Eye (tissue), 1 donor: ENCODE measurements around the gene PDZD2.
"Not testable (repeated sequence)": the region's sequence is repeated elsewhere in the genome, so short reads cannot be mapped to it uniquely, and the experiment has no call there.

Experiments used
- DNase-seq: peaks from one replicate; pipeline ENCODE4 v3.0.0-alpha.2; 2015

PDZD2 gene

GRCh38 chr5:31939151-31939550 is 300.2 kb downstream of the PDZD2 start:
- DNase-seq = no peak

DNA sequence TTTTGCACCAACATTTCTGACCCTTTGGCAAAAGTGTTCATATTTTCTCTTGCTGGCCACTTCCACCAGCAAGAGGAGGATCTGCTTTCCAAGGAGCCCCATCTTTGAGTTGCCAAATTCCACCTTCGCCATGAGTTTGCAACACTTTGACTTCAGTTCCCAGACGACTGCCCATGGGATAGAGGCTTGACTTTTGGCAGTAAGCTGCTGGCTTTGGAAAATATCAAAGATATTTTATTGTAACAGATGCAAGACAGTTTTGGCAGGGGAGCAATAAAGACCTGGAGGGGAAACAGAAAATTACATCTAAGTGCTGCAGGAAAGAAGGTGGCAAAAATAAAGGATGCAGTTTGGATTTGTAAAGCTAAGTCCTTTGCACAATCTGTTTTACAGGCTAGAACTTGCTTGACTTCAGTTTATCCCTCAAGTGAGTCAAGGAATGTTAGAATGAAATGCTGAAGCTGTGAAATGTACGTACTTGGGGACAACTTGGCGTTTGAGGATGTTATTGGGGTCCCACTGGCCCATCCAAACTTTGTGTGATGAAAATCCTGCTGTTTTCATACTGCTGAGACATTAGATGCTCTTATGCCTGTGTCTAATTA is 302.3 kb downstream of the PDZD2 start:
- DNase-seq = no peak

- DNase-seq = no peak
Observed at GRCh38 chr5:31942546-31942945, 303.6 kb downstream of the PDZD2 start.

GRCh38 chr5:31944684-31945445 is 305.9 kb downstream of the PDZD2 start:
- peak; percentile 63 for DNase-seq

DNA sequence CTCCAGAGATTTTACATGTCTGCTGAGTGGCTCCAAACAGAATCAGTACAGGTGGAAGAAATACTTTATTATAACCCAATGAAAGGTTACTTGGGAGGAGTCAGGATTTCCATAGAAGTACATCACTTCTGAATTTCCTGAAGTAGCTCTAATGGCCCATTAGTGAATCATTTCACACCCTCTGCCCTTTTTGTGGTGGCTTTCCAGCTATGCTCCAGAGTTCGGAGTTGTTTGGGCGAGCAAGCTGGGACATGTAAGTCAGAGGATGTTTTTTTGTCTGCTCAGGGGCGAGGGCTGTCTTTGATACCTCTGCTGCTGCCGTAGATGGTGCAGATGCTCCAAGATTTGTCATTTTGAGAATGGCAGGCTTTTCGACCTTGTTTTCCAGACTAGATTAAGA is 309.1 kb downstream of the PDZD2 start:
- no peak for DNase-seq

- no peak for DNase-seq
Observed at GRCh38 chr5:31952067-31952466, 313.1 kb downstream of the PDZD2 start.

DNA sequence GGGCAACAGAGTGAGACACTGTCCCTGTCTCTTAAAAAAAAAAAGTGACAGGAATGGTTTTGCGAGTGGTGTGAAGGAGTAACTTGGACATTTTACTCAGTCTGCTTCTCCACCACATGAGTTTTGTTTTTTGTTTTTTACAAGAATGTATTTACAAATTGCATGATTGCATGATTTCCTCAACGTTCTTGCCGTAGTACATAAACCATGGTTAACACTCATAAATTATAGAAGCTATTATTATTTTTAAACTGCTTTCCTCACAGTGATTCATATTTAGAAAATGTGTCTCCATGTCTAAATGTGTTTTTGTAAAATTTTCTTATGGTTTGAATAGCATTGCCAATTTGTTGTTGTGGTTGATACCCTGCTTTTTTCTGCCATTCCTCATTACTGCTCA is 315.2 kb downstream of the PDZD2 start:
- DNase-seq = no peak

- DNase-seq = no peak
Observed at GRCh38 chr5:31957151-31957550, 318.2 kb downstream of the PDZD2 start.

DNA sequence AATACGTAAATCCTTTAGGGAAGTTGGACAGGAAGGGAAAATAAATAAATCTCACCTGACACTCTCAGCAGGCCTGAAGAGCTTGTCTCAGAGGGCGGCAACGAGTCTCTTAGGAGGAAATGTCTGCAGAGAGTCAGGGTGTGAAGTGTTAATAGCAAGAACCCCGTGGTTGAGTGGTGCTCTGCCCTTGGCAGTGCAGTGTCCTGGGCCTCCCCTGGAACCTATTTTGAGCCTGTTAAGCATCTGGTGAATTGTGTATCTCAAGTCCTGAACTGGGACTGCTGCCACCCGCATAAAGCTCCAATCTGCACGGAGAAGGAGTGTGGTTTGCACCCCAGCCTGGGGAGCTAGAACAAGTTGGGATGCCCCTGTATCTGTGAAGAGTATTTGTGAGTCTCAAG is 323.4 kb downstream of the PDZD2 start:
- DNase-seq = no peak

DNA sequence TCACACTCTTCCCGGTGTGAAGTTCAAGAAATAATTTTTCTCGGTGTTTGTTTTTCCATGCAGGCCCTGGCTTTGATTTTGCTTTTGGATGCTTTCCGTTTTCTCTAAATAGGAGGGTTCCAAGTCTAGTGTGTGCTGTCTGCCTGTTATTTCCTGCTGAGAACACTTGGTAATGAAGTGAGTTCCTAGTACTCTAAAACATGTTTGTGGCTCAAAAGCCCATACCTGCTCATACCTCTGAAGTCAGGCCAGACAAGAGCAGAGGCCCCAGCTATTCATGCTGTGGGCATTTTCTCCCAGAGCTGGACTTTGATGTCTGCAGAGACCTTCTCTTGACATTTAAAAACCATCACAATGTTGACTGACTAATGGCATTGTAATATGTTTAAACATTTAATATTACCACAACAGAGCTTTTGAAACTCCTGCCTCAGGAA is 324.0 kb downstream of the PDZD2 start:
- peak; percentile 13 for DNase-seq

- DNase-seq = no peak
Observed at GRCh38 chr5:31963358-31964006, 324.6 kb downstream of the PDZD2 start.

DNA sequence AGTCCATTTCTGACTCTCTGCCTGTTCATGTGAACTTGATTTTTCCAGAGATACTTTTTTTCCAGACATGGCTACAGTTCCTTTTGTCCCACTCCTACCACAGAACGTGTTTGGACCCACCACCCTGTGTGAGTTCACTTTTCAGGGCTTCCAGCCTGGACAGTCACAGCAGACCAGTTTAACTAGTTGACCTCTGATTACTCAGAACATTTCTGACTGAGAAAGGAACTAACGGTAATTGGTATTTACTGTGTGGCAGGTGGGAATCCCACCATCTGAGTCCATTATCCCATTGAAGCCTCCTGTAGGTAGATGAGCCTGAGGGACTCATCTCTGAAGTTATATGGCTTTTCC is 325.1 kb downstream of the PDZD2 start:
- DNase-seq = no peak

- no peak for DNase-seq
Observed at GRCh38 chr5:31965227-31965626, 326.3 kb downstream of the PDZD2 start.

GRCh38 chr5:31966936-31967335 is 328.0 kb downstream of the PDZD2 start:
- no peak for DNase-seq

DNA sequence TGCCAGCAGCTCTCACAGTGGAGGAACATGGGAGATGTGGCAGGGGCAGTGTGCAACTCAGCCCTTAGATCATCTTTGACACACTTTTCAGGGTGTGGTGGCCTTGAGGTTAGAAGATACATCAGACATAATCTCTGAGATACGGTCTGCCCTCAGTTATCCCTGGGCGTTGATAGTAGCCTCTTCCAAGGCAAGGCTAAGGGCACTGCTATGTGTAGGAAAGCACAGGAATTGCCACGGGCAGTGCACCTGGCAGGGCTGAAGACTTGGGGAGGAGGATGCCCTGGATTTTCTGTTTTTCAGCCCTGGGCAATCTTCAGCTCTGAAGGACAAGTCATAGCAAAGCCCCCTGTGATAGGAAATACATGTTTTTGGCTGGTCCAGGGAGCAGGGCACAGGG is 328.5 kb downstream of the PDZD2 start:
- DNase-seq = no peak

DNA sequence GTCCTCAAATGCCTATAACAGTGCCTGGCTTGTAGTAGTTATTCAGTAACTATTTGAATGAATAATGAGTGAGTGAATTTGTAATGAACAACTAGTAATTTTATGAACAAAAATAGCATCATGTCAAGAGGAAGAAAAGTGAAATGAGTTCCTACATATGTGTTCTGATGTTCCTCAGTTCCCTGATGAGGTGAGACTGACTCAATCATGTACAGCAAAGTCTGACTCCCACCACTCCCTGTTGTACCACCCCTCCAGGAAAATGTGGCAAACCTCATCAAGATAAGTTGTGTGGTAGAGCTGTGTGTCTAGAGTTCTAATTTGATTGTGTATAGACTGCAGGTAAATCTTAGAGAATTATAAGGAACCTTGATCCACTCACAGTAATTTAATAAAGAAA is 333.6 kb downstream of the PDZD2 start:
- DNase-seq = no peak

DNA sequence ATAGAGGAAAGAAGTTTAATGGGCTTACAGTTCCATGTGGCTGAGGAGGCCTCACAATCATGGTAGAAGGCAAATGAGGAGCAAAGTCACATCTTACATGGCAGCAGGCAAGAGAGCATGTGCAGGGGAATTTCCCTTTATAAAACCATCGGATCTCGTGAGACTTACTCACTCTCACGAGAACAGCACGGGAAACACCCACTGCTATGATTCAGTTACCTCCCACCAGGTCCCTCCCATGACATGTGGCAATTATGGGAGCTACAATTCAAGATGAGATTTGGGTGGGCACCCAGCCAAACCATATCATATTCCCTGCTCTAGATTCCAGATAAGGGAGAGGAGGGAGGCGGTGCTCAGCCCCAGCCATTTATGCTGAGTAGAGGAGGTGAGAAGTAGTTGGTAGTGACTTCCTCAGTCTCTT is 336.3 kb downstream of the PDZD2 start:
- not testable (repeated sequence) for DNase-seq

DNA sequence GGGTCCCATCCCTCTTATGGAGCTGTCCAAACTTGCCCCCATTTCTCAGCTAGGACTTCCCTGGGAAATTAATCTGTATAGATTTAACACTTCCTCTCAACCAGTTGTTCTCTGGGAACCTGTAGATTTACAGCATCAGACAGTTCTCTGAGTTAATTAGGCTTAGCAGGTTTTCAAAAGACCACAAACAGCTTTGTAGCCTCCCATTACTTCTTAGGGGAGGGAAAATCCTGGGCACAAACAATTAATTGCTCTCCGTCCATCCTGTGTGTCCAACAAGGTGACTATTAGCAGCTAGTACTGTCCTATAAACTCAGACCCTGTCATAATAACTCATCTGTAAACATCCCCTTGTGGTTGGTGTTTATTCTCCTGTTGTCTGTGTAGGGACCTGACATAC is 337.2 kb downstream of the PDZD2 start:
- DNase-seq = no peak

GRCh38 chr5:31981361-31981945 is 342.5 kb downstream of the PDZD2 start:
- no peak for DNase-seq

DNA sequence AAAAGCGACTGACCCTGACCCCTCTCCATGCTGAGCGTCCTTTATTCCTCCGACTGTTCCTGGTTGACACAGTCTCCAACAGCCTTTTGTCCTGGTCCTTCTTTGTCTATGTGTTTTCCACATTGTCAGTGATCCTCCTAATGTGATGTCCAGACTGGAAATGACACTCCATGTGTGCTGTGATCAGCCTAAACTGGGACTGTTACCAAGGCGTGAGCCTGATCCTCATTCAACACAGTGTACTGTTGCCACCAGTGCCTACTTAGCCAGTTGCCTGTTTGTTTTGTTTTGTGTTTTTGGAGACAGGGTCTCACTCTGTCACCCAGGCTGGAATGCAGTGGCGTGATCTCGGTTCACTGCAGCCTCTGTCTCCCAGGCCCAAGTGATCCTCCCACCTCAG is 343.1 kb downstream of the PDZD2 start:
- DNase-seq = no peak

GRCh38 chr5:31982621-31983020 is 343.7 kb downstream of the PDZD2 start:
- no peak for DNase-seq

DNA sequence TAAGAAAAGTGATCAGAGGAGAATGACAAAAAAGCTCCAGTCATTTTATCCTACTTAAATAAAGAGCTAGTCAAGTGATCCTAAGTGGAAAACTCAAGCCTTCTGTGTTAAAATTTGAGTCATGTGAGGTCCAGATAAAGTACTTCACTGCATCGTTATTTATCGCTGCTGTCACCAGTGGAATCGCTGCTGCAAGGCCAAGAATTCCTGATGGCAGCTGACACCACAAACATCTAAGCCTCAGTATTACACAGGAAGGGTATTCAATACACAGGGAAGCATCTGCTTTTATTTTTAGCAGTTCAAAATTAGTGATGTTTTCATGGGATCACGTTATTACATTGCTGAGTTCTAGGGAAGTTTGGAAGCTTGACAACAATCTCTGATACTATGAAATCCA is 344.9 kb downstream of the PDZD2 start:
- DNase-seq = peak; percentile 16

DNA sequence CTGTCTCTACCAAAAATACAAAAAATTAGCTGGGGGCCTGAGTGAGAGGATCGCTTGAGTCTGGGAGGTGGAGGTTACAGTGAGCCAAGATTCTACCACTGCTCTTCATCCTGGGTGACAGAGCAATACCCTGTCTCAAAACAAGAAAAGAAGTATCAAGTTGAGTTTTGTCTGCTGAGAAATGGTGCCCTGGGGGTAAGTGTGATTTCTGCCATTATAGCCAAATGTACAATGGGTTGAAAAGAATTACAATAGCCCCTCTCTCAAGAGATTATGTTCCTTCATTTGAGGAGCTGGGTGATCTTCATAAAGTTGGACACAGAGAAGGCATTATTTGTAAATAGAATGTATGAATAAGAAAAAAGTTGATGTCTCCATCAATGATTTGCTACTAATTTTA is 345.8 kb downstream of the PDZD2 start:
- DNase-seq = no peak

GRCh38 chr5:31986101-31986500 is 347.2 kb downstream of the PDZD2 start:
- no peak for DNase-seq
